ENCODE results near the gene EGLN1.

The EGLN1 gene

GRCh38 chr1:231337472-231338269 lies 84.4 kb downstream of the EGLN1 start, which contains the start of gene EXOC8 (continued):
- TF ChIP-seq PRDM4 (tag by site-specific recombination; IDR thresholded peaks at IDR 0.05) (no peak), KLF9 (tag by site-specific recombination; IDR thresholded peaks at IDR 0.05; ENCODE audit: low read depth) (no peak), ZNF26 (tag by site-specific recombination; IDR thresholded peaks at IDR 0.05) (no peak), SP3 (tag by site-specific recombination; IDR thresholded peaks at IDR 0.05) (peak; percentile 94), ZNF530 (tag by site-specific recombination; IDR thresholded peaks at IDR 0.05; ENCODE audit: low read depth) (no peak), ZNF664 (tag by site-specific recombination; IDR thresholded peaks at IDR 0.05) (no peak), MEIS1 (CRISPR knock-in tag; IDR thresholded peaks at IDR 0.05; ENCODE audit: borderline replicate concordance) (no peak), PBX3 (CRISPR knock-in tag; IDR thresholded peaks at IDR 0.05) (peak; percentile 80; the same call in 1 of the 2 replicates), ZNF548 (tag by site-specific recombination; IDR thresholded peaks at IDR 0.05) (no peak), ZSCAN18 (tag by site-specific recombination; IDR thresholded peaks at IDR 0.05) (no peak), ZIC2 (tag by site-specific recombination; IDR thresholded peaks at IDR 0.05) (no peak; the same call in 1 of the 2 replicates), ZNF677 (tag by site-specific recombination; IDR thresholded peaks at IDR 0.05) (no peak), ZNF341 (tag by site-specific recombination; IDR thresholded peaks at IDR 0.05; ENCODE audit: low read depth) (no peak), ZSCAN16 (tag by site-specific recombination; IDR thresholded peaks at IDR 0.05) (no peak), YY1 (tag by site-specific recombination; IDR thresholded peaks at IDR 0.05) (peak; percentile 83), PRDM1 (tag by site-specific recombination; IDR thresholded peaks at IDR 0.05) (0 out of 2 replicates have a peak, but pooled peaks have one; percentile 29), ZNF24 (tag by site-specific recombination; IDR thresholded peaks at IDR 0.05) (peak; percentile 32; the same call in 1 of the 2 replicates), KLF1 (tag by site-specific recombination; IDR thresholded peaks at IDR 0.05) (0 out of 2 replicates have a peak, but pooled peaks have one; percentile 9), TCF7L2 (IDR thresholded peaks at IDR 0.05; ENCODE audit: borderline replicate concordance, low read depth, low read length) (no peak), ZNF132 (tag by site-specific recombination; IDR thresholded peaks at IDR 0.05; ENCODE audit: borderline replicate concordance) (no peak), ZNF426 (tag by site-specific recombination; IDR thresholded peaks at IDR 0.05) (no peak), FEZF1 (tag by site-specific recombination; IDR thresholded peaks at IDR 0.05) (no peak), ZNF362 (tag by site-specific recombination; IDR thresholded peaks at IDR 0.05) (no peak), KLF16 (tag by site-specific recombination; IDR thresholded peaks at IDR 0.05) (peak; percentile 84), RBAK (tag by site-specific recombination; IDR thresholded peaks at IDR 0.05) (no peak), ZNF416 (tag by site-specific recombination; IDR thresholded peaks at IDR 0.05) (no peak)
- TF ChIP-seq, protein P1, sequence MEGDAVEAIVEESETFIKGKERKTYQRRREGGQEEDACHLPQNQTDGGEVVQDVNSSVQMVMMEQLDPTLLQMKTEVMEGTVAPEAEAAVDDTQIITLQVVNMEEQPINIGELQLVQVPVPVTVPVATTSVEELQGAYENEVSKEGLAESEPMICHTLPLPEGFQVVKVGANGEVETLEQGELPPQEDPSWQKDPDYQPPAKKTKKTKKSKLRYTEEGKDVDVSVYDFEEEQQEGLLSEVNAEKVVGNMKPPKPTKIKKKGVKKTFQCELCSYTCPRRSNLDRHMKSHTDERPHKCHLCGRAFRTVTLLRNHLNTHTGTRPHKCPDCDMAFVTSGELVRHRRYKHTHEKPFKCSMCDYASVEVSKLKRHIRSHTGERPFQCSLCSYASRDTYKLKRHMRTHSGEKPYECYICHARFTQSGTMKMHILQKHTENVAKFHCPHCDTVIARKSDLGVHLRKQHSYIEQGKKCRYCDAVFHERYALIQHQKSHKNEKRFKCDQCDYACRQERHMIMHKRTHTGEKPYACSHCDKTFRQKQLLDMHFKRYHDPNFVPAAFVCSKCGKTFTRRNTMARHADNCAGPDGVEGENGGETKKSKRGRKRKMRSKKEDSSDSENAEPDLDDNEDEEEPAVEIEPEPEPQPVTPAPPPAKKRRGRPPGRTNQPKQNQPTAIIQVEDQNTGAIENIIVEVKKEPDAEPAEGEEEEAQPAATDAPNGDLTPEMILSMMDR (tag by site-specific recombination; IDR thresholded peaks at IDR 0.05) = peak; percentile 63; the same call in 1 of the 2 replicates
- TF ChIP-seq, protein P2, sequence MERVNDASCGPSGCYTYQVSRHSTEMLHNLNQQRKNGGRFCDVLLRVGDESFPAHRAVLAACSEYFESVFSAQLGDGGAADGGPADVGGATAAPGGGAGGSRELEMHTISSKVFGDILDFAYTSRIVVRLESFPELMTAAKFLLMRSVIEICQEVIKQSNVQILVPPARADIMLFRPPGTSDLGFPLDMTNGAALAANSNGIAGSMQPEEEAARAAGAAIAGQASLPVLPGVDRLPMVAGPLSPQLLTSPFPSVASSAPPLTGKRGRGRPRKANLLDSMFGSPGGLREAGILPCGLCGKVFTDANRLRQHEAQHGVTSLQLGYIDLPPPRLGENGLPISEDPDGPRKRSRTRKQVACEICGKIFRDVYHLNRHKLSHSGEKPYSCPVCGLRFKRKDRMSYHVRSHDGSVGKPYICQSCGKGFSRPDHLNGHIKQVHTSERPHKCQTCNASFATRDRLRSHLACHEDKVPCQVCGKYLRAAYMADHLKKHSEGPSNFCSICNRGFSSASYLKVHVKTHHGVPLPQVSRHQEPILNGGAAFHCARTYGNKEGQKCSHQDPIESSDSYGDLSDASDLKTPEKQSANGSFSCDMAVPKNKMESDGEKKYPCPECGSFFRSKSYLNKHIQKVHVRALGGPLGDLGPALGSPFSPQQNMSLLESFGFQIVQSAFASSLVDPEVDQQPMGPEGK (tag by site-specific recombination; IDR thresholded peaks at IDR 0.05) = no peak
